CD4-positive, CD25-positive, alpha-beta regulatory T cell (primary cell): ENCODE data around the gene C1orf21. TPM values are rescaled to one million over a fixed set of nuclear protein-coding genes. Genes with fewer than 3 reads are reported as not detected.

Experiments
- ATAC-seq, 2 donors: fragments of 150-1000 bp; cut with Tn5 transposase; one replicate each; pipeline ENCODE4 v1.10.0; 2021; ENCODE audit warnings: low read depth in 2 of 2, moderate number of reproducible peaks in 2 of 2, moderate library complexity in 1 of 2
- DNase-seq, 3 donors: peaks; one replicate each; pipeline versions ENCODE4 v3.0.0 to v3.0.0-alpha.2; 2012 to 2022; ENCODE audit warnings: mixed read lengths in 1 of 3
- H3K27ac ChIP-seq: one replicate; pipeline ENCODE4 v1.7.0; 2013; ENCODE audit warnings: mild to moderate bottlenecking, low read length; ENCODE audit not compliant: insufficient read depth, poor library complexity, severe bottlenecking
- H3K27me3 ChIP-seq: one replicate; pipeline ENCODE4 v1.7.0; 2013; ENCODE audit warnings: low read length; ENCODE audit not compliant: control insufficient read depth, insufficient read depth
- H3K36me3 ChIP-seq: one replicate; pipeline ENCODE4 v1.7.0; 2013; ENCODE audit warnings: mild to moderate bottlenecking, low read length, moderate library complexity; ENCODE audit not compliant: control insufficient read depth, insufficient read depth
- H3K4me1 ChIP-seq: 2 replicates; pipeline ENCODE4 v1.7.0; 2013; ENCODE audit warnings: mild to moderate bottlenecking, low read length; ENCODE audit not compliant: insufficient read depth, control insufficient read depth, poor library complexity, severe bottlenecking
- H3K4me3 ChIP-seq: one replicate; pipeline ENCODE4 v1.7.0; 2013; ENCODE audit warnings: low read depth, mild to moderate bottlenecking, low read length, moderate library complexity
- H3K9me3 ChIP-seq, 2 experiments: 1 replicate in 1 of 2; 2 replicates in 1 of 2; pipeline ENCODE4 v1.7.0; 2013; ENCODE audit warnings: low read length in 2 of 2, mild to moderate bottlenecking in 1 of 2, moderate library complexity in 1 of 2; ENCODE audit not compliant: control insufficient read depth in 2 of 2
- H3K27ac Mint-ChIP-seq, 3 donors: one replicate each; pipeline ENCODE4 v1.8.0; 2020 to 2022; ENCODE audit warnings: mild to moderate bottlenecking in 3 of 3, mixed read lengths in 3 of 3, moderate library complexity in 2 of 3
- H3K27me3 Mint-ChIP-seq: one replicate; pipeline ENCODE4 v1.8.0; 2022; ENCODE audit warnings: mild to moderate bottlenecking, mixed read lengths
- H3K36me3 Mint-ChIP-seq: one replicate; pipeline ENCODE4 v1.8.0; 2020; ENCODE audit warnings: mixed read lengths
- H3K4me1 Mint-ChIP-seq, 4 donors: one replicate each; pipeline ENCODE4 v1.8.0; 2020 to 2022; ENCODE audit warnings: mixed read lengths in 4 of 4, mild to moderate bottlenecking in 1 of 4
- H3K4me3 Mint-ChIP-seq, 4 donors: one replicate each; pipeline ENCODE4 v1.8.0; 2020 to 2022; ENCODE audit warnings: mild to moderate bottlenecking in 4 of 4, mixed read lengths in 4 of 4, moderate library complexity in 3 of 4
- H3K9me3 Mint-ChIP-seq, 7 donors: one replicate each; pipeline ENCODE4 v1.8.0; 2020 to 2022; ENCODE audit warnings: mixed read lengths in 7 of 7, mild to moderate bottlenecking in 3 of 7, moderate library complexity in 2 of 7
- polyA plus RNA-seq, 4 donors: library from polyadenylated mRNA; unstranded; fragments of 300-500 nt; fragmentation: Illumina TruSeq; gene quantifications; one replicate each; pipeline ENCODE4 v1.2.3, GENCODE V29; 2021
- total RNA-seq: library from RNA; stranded (reverse); gene quantifications from one replicate; pipeline ENCODE4 v1.2.3, GENCODE V29; 2022

Gene C1orf21
- total and polyA plus RNA-seq, 5 donors from 2014 or later: 0.05 to 0.59 TPM; not detected in 3

- peaks cover 13% of the 10 kb centered on the region for H3K27me3 Mint-ChIP-seq
- no peak for ATAC-seq
Observed at GRCh38 chr1:184624051-184624450, 237.2 kb downstream of the C1orf21 start.

GRCh38 chr1:184624626-184625025 lies 237.8 kb downstream of the C1orf21 start:
- DNase-seq (no peak), ATAC-seq (no peak)
- no peaks in the 10 kb centered on the region for H3K36me3 ChIP-seq
- Mint-ChIP-seq H3K36me3 (no peaks in the 10 kb centered on the region), H3K4me1 (no peaks in the 10 kb centered on the region), H3K9me3 (peaks cover 0 to 2% (median 0%) of the 10 kb centered on the region in 7 donors), H3K4me3 (no peak overlapping the region), H3K27me3 (peaks cover 17% of the 10 kb centered on the region), H3K27ac (no peak overlapping the region)
- no peaks in the 10 kb centered on the region for H3K4me1 ChIP-seq
- H3K9me3 ChIP-seq: no peaks in the 10 kb centered on the region
- peaks cover 4% of the 10 kb centered on the region for H3K27me3 ChIP-seq
- no peak overlapping the region for H3K27ac ChIP-seq
- no peak overlapping the region for H3K4me3 ChIP-seq

More at GRCh38 chr1:184624051-184624450, 237.2 kb downstream of the C1orf21 start:
- H3K36me3 ChIP-seq: no peaks in the 10 kb centered on the region
- H3K9me3 ChIP-seq: no peaks in the 10 kb centered on the region
- peaks cover 4% of the 10 kb centered on the region for H3K27me3 ChIP-seq
- no peak overlapping the region for H3K4me3 ChIP-seq
- no peak for DNase-seq
- no peak overlapping the region for H3K27ac Mint-ChIP-seq
- no peak overlapping the region for H3K4me3 Mint-ChIP-seq
- no peaks in the 10 kb centered on the region for H3K36me3 Mint-ChIP-seq
- no peaks in the 10 kb centered on the region for H3K4me1 Mint-ChIP-seq
- H3K9me3 Mint-ChIP-seq: peaks cover 0 to 2% (median 0%) of the 10 kb centered on the region in 7 donors
- no peaks in the 10 kb centered on the region for H3K4me1 ChIP-seq
- no peak overlapping the region for H3K27ac ChIP-seq

DNA sequence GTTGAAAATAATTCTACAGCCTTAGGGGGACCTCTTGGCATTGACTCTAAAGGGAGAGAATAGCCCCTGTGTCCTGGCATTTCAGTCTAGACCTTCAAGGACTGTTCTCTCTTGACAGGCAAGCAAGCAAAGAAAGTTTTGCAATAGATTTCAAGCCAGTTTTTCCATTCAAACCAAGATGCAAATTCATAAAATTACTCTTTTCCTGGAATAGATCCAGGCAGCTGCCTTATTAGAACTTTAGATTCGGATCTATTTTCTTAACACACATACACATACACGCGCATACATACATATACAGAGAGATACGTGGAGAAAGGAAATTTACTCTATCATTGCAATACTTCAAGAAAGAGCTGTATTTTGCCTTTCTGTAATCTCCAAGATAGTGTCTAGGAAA lies 238.4 kb downstream of the C1orf21 start:
- no peak overlapping the region for H3K27ac Mint-ChIP-seq
- ATAC-seq (no peak), DNase-seq (no peak)
- H3K4me3 Mint-ChIP-seq: no peak overlapping the region
- H3K4me1 ChIP-seq: no peaks in the 10 kb centered on the region
- H3K36me3 ChIP-seq: no peaks in the 10 kb centered on the region
- no peak overlapping the region for H3K4me3 ChIP-seq
- H3K27ac ChIP-seq: no peak overlapping the region
- H3K9me3 Mint-ChIP-seq: peaks cover 0 to 2% (median 0%) of the 10 kb centered on the region in 7 donors
- H3K27me3 Mint-ChIP-seq: peaks cover 17% of the 10 kb centered on the region
- no peaks in the 10 kb centered on the region for H3K9me3 ChIP-seq
- H3K4me1 Mint-ChIP-seq: no peaks in the 10 kb centered on the region
- H3K27me3 ChIP-seq: peaks cover 4% of the 10 kb centered on the region
- H3K36me3 Mint-ChIP-seq: no peaks in the 10 kb centered on the region

GRCh38 chr1:184626076-184627006 lies 239.5 kb downstream of the C1orf21 start:
- Mint-ChIP-seq H3K27ac (no peak overlapping the region), H3K9me3 (peaks cover 0 to 2% (median 0%) of the 10 kb centered on the region in 7 donors), H3K27me3 (peaks cover 17% of the 10 kb centered on the region), H3K4me1 (no peaks in the 10 kb centered on the region), H3K36me3 (no peaks in the 10 kb centered on the region), H3K4me3 (no peak overlapping the region)
- Histone ChIP-seq H3K27ac (no peak overlapping the region), H3K4me3 (no peak overlapping the region), H3K27me3 (peaks cover 4% of the 10 kb centered on the region), H3K4me1 (no peaks in the 10 kb centered on the region), H3K36me3 (no peaks in the 10 kb centered on the region), H3K9me3 (no peaks in the 10 kb centered on the region)
- ATAC-seq (no peak), DNase-seq (no peak)

- Histone ChIP-seq H3K36me3 (no peaks in the 10 kb centered on the region), H3K9me3 (no peaks in the 10 kb centered on the region), H3K27me3 (peaks cover 4% of the 10 kb centered on the region), H3K4me1 (no peaks in the 10 kb centered on the region), H3K4me3 (no peak overlapping the region), H3K27ac (no peak overlapping the region)
- DNase-seq (no peak), ATAC-seq (no peak)
- Mint-ChIP-seq H3K27me3 (peaks cover 11% of the 10 kb centered on the region), H3K9me3 (peaks cover 0 to 2% (median 0%) of the 10 kb centered on the region in 7 donors), H3K27ac (no peak overlapping the region), H3K4me1 (no peaks in the 10 kb centered on the region), H3K4me3 (no peak overlapping the region), H3K36me3 (no peaks in the 10 kb centered on the region)
Observed at GRCh38 chr1:184627007-184627341, 240.1 kb downstream of the C1orf21 start.

GRCh38 chr1:184629266-184629665 lies 242.4 kb downstream of the C1orf21 start:
- Histone ChIP-seq H3K9me3 (no peaks in the 10 kb centered on the region), H3K27me3 (peaks cover 4% of the 10 kb centered on the region), H3K27ac (no peak overlapping the region), H3K4me1 (no peaks in the 10 kb centered on the region), H3K36me3 (no peaks in the 10 kb centered on the region), H3K4me3 (no peak overlapping the region)
- Mint-ChIP-seq H3K27me3 (peaks cover 4% of the 10 kb centered on the region), H3K27ac (no peak overlapping the region), H3K4me1 (no peaks in the 10 kb centered on the region), H3K36me3 (no peaks in the 10 kb centered on the region), H3K4me3 (no peak overlapping the region), H3K9me3 (no peaks in the 10 kb centered on the region)
- DNase-seq (no peak), ATAC-seq (no peak)

DNA sequence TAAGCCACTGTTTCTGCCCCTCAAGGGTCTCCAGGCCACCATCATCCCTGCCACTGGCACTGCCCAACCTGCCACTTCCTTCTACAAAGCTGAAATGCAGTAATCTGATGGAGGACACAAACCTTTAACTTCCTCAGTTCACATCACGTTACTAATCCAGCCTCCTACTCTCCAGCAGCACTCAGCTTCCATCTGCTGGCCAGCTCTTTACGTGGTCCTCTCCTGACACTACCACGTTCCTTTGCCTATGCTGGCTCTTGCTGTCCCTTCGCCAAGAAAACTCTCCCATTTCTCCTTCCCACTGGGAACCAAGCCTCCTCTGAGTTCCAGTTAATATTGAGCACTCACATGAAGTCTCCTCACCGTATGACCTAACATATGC lies 243.8 kb downstream of the C1orf21 start:
- Mint-ChIP-seq H3K9me3 (no peaks in the 10 kb centered on the region), H3K27me3 (peaks cover 4% of the 10 kb centered on the region), H3K27ac (no peak overlapping the region), H3K36me3 (no peaks in the 10 kb centered on the region), H3K4me1 (no peaks in the 10 kb centered on the region), H3K4me3 (no peak overlapping the region)
- peaks cover 4% of the 10 kb centered on the region for H3K27me3 ChIP-seq
- DNase-seq (no peak), ATAC-seq (no peak)
- no peaks in the 10 kb centered on the region for H3K9me3 ChIP-seq
- H3K27ac ChIP-seq: no peak overlapping the region
- H3K4me1 ChIP-seq: no peaks in the 10 kb centered on the region
- H3K4me3 ChIP-seq: no peak overlapping the region
- no peaks in the 10 kb centered on the region for H3K36me3 ChIP-seq
